Stimulated activated naive B cell treated with anti-CD40 and anti-IgM and Interleukin-4, amounts not matched to agents 10 μg/mL and 1 μg/mL and 100 μg/mL, for 72 hours (primary cell): ENCODE results near the gene AGTRAP.

ENCODE experiments used
- ATAC-seq, 2 donors: fragments of 150-1000 bp; cut with Tn5 transposase; replicated peaks; 2 replicates each; pipeline ENCODE4 v1.10.0; 2021; ENCODE audit warnings: moderate library complexity in 1 of 2
- DNase-seq: peaks from one replicate; pipeline ENCODE4 v3.0.0; 2021
- H3K27ac Mint-ChIP-seq: one replicate; pipeline ENCODE4 v1.8.0; 2022; ENCODE audit warnings: mild to moderate bottlenecking, mixed read lengths
- H3K27me3 Mint-ChIP-seq, 2 donors: one replicate each; pipeline ENCODE4 v1.8.0; 2022; ENCODE audit warnings: mixed read lengths in 2 of 2
- H3K36me3 Mint-ChIP-seq, 2 donors: one replicate each; pipeline ENCODE4 v1.8.0; 2022; ENCODE audit warnings: mixed read lengths in 2 of 2, mild to moderate bottlenecking in 1 of 2
- H3K4me1 Mint-ChIP-seq, 2 donors: one replicate each; pipeline ENCODE4 v1.8.0; 2022; ENCODE audit warnings: mixed read lengths in 2 of 2, mild to moderate bottlenecking in 1 of 2
- H3K4me3 Mint-ChIP-seq, 2 donors: one replicate each; pipeline ENCODE4 v1.8.0; 2022; ENCODE audit warnings: mild to moderate bottlenecking in 2 of 2, mixed read lengths in 2 of 2, moderate library complexity in 1 of 2
- H3K9me3 Mint-ChIP-seq, 2 donors: one replicate each; pipeline ENCODE4 v1.8.0; 2022; ENCODE audit warnings: mixed read lengths in 2 of 2, mild to moderate bottlenecking in 1 of 2

The AGTRAP gene

DNA sequence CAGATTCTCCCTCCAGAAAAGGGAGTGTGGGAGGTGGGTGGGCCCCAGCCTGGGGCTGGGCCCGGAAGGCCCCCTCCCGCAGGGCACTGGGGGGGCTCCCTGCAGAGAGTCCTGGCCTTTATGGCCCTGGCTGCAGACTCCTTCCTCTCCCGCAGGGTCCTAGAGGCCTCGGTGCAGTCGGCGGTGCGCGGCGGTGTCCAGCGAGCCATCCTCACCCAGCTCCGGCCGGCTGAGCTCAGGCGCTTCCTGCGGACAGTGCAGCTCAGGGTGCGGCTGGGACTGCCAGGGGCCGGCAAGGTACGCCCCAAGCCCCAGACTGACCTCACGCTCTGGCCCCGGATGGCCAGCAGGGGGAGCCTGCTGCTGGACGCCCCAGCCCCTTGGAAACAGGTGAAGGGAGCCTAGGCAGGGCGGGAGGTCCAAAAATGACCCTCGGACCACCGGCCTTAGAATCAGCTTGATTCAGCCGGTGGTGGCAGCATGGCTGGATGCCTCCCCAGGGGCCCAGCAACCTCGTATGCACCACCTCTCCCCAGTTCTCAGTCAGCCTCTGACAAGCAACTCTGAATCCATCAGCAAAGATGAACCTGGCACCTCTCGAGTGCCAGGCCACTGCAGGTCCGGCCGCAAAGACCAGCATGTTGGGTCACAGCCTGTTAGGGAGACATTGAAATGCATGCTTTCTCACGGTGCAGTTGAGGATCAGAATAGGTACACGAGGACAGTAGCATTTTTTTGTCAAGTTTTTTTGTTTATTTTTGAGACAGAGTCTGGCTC lies 49.2 kb downstream of the AGTRAP start:
- peak overlapping the region; percentile 44 to 80 for H3K4me3 Mint-ChIP-seq
- DNase-seq: peak; percentile 46
- peak; percentile 75 to 76 for ATAC-seq
- peaks cover 6 to 8% of the 10 kb centered on the region in 2 donors for H3K36me3 Mint-ChIP-seq
- H3K4me1 Mint-ChIP-seq: peaks cover 15 to 43% of the 10 kb centered on the region in 2 donors
- no peaks in the 10 kb centered on the region for H3K27me3 Mint-ChIP-seq
- no peaks in the 10 kb centered on the region for H3K9me3 Mint-ChIP-seq
- H3K27ac Mint-ChIP-seq: peak overlapping the region; percentile 83

DNA sequence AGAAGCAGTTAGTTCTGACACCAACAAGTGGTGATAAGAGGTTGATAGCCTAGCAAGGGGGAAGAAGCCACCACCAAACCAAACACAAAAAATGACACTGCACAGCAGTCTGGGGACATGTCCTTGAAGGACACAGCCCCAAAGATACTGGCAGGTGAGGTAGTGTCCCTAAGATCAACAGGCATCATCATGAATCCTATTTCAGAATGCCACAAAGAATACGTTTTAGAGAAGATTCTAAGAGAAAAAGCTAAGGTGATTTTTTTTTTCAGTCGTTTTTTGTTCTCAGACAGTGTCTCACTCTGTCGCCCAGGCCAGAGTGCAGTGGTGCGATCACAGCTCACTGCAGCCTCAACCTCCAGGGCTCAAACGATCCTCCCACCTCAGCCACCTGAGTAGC lies 50.2 kb downstream of the AGTRAP start:
- H3K36me3 Mint-ChIP-seq: peaks cover 13 to 14% of the 10 kb centered on the region in 2 donors
- ATAC-seq: no peak
- DNase-seq: no peak
- no peaks in the 10 kb centered on the region for H3K27me3 Mint-ChIP-seq
- peaks cover 21 to 53% of the 10 kb centered on the region in 2 donors for H3K4me1 Mint-ChIP-seq
- no peak overlapping the region for H3K27ac Mint-ChIP-seq
- no peak overlapping the region for H3K4me3 Mint-ChIP-seq
- no peaks in the 10 kb centered on the region for H3K9me3 Mint-ChIP-seq

DNA sequence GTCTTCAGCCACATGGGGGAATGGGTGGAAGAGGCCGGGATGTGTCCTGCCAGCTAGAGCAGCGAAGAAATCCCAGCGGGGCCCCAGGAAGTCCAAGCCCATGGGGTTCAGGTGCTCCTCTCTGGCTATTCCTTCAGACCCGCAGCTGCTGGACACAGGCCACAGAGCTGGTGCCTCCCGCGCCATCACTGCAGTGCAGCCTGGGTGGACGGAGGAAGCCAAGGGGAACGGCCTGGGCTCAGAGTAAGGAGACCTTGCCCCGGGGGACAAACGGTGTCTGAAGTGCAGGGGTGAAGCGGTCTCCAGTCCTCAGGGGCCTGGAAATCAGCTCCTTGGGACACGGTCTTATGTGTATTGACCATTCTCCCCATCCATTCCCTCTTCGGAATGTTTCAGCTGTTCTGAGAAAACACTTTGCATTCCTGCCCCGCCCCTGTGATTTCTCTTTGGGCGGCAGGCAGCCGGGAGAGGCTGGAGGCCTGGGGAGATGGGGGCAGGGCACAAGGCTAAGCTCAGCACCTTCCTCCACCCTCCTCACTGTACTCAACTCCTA lies 51.4 kb downstream of the AGTRAP start:
- peaks cover 30 to 64% of the 10 kb centered on the region in 2 donors for H3K4me1 Mint-ChIP-seq
- ATAC-seq (no peak), DNase-seq (no peak)
- no peak overlapping the region for H3K4me3 Mint-ChIP-seq
- H3K27me3 Mint-ChIP-seq: no peaks in the 10 kb centered on the region
- H3K36me3 Mint-ChIP-seq: peaks cover 24% of the 10 kb centered on the region in 2 donors
- no peaks in the 10 kb centered on the region for H3K9me3 Mint-ChIP-seq
- peak overlapping the region; percentile 86 for H3K27ac Mint-ChIP-seq

DNA sequence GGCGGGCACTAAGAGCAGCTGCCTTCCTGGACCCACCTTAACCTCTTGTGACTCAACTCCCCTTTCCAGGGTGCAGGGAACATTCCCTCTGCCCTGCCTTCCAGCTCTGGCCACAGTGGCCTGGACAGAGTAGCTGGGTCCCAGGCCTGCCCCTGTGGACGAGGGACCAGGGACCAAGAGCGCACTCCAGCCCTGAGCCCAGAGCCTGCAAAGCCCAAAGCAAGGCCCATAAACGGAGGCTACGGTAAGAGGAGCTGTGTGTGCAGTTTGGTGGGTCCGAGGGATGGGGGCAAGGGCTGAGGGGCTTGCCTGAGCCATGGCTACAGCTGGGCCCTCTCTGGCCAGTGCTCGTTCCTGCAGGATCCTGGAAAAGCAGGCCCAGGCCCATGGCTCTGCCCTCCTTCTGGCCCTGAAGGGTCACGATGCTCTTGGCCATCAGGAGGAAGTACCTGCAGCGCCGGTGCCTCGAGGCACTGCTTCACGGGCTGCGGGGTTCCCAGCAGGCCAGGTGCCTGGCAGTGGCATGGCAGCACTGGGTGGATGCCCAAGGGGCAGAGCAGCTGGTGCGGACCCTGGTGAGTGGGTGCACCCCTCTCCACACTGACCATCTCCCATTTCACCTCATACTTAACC lies 52.0 kb downstream of the AGTRAP start:
- ATAC-seq: no peak
- no peak overlapping the region for H3K4me3 Mint-ChIP-seq
- peaks cover 29% of the 10 kb centered on the region in 2 donors for H3K36me3 Mint-ChIP-seq
- H3K27ac Mint-ChIP-seq: peak overlapping the region; percentile 86
- no peak for DNase-seq
- H3K4me1 Mint-ChIP-seq: peaks cover 30 to 69% of the 10 kb centered on the region in 2 donors
- H3K9me3 Mint-ChIP-seq: no peaks in the 10 kb centered on the region
- no peaks in the 10 kb centered on the region for H3K27me3 Mint-ChIP-seq

DNA sequence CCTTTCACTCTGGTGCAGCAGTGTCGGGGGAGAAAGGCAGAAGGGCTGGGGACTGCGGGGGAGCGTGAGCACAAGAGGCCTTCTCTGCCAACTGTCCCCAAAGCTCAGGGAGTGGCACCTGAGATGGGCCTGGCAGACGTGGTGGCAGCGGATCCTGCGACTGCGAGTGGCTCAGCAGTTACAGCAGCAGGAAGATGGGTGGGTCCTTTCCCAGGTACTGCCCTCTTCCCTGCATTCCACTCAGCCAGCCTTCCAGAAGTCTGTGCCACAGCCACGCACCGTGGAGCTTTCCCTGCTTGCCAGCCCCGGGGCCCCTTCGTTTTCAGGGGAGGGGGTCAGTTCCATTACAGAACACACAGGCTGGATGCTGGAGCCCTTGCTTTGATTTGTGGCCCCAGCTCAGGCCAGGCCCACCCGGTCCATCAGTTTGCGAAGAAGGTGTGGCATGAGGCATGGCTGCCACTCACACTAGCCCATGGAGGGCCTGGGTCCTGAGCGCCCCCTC lies 52.7 kb downstream of the AGTRAP start:
- Mint-ChIP-seq H3K27me3 (no peaks in the 10 kb centered on the region), H3K4me3 (no peak overlapping the region), H3K4me1 (peaks cover 30 to 67% of the 10 kb centered on the region in 2 donors), H3K36me3 (peaks cover 29% of the 10 kb centered on the region in 2 donors), H3K9me3 (no peaks in the 10 kb centered on the region), H3K27ac (peak overlapping the region; percentile 77)
- no peak for DNase-seq
- no peak for ATAC-seq

DNA sequence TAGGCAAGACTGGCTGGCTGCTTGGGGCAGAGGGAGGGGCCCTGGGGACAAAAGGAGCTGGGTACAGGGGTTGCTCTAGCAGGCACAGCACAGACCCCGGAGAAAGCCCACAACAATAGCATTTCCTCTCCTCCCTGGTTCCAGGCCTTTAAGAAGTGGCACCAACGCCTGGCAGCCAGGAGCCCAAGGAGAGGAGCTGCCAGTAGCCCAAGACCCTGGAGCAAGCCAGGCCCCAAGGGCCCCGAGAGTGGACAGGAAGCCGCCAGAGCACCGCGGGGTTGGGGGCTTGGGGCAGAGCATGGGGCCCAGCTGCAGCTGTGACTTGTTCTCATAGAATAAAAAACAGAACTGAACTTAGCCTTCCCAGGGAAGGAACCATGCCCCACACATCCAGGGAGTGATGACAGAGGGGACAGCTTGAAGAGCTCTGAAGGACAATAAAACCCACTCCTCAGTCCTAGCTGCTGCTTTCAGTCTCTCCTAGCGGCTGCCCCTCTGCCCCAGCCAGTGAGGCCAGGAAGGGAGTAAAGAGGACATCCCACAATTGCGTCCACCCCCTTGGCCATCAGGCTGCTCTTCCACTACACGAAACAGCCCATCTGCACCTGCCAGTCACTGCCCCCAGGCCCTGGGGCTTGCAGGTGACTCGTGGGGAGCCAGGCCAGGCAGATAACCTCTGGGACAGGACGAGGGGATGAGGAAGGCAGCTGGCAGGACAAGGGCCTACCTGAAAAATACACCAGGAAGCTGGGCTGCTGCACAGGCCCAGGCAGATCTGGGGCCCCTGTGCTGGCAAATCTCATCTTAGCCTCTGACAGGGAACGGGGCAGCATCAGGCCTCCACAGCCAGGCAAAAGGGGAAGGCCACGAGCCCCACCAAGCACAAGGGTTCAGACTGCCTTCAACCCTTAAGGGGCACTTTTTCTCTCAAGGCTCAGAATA lies 53.5 kb downstream of the AGTRAP start:
- Mint-ChIP-seq H3K4me1 (peaks cover 30 to 59% of the 10 kb centered on the region in 2 donors), H3K4me3 (no peak overlapping the region), H3K9me3 (no peaks in the 10 kb centered on the region), H3K36me3 (peaks cover 32% of the 10 kb centered on the region in 2 donors), H3K27me3 (no peaks in the 10 kb centered on the region), H3K27ac (peak overlapping the region; percentile 76)
- no peak for DNase-seq
- ATAC-seq: no peak

DNA sequence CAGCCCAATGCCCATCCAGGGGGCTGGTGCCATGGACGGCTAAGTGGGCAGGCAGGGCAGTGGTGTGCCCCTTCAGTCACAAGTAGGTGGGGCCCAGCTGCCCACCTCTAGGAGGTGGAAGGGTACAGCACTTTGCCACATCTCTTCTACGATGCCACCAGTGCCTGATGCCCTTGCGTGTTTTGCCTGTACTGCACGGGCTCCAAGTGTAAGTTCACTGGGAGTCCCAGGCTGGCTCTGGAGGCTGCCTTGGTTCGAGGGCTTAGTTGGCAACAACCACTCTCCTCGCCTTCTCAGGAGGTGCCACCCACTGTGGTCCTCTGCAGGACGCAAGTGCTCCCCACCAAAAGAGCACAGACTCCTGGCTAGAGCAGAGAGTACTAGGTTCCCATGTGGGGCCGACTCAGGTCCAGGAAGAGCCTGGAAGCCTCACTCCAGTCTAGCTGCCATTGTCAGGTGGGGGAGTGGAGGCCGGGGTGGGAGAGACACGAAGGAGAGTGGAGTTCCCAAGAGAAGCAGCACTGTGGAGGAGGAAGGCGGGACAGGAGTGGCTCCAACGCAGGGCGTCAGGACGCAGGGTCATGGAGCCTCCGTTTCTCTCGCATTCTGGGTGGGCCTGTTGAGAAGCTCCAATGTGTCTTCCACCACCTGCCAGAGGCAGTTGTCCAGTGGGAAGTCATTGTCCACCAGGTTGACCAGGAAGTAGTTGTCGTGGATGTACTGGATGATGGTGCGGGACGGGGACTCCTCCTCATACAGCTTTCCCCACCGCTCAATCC lies 54.4 kb downstream of the AGTRAP start:
- peak overlapping the region in 1 of 2 donors; percentile 40 for H3K4me3 Mint-ChIP-seq

DNA sequence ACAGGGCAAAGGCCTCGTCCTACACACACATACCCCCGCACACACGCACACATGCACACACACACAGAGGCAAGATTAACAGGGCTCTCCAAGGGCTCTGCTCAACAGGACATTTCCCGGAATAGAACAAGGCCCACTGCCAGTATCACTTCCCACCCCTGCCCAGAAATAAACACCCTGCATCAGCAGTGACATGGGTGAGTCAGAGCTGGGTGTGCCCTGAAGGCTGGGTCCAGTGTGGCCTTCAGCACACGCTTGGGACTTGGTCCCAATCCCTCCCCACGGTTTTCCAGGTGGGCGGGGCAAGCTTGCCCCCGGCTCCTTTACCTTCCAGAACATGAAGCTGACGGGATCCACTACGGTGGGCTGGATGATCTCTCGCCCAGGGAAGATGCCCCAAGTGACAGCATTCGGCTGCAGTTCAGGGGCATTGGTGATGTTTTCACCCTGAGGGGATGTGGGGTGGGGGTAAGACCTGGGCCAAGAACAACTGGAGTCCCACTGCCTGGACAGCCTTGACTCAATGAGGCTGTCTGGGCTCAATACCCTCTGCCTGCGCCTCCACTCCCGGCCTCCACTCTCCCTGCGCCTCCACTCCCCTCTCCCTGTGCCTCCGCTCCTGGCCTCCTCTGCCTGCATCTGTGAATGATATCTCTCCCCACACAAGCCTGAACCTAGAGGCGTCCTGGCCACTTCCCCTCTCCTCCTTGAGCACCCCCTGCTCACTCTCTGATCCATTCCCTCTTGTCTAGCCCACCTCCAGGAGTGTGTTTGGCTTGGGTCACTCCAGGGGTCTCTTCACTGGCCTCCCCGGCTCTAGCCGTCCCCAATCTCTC lies 55.2 kb downstream of the AGTRAP start:
- Mint-ChIP-seq H3K4me3 (peak overlapping the region in 1 of 2 donors; percentile 40), H3K9me3 (no peaks in the 10 kb centered on the region), H3K4me1 (peaks cover 23 to 42% of the 10 kb centered on the region in 2 donors), H3K27ac (peak overlapping the region; percentile 93), H3K36me3 (peaks cover 47 to 48% of the 10 kb centered on the region in 2 donors), H3K27me3 (no peaks in the 10 kb centered on the region)
- DNase-seq (no peak), ATAC-seq (peak; percentile 65 to 71)

More for the DNA sequence above, 54.4 kb downstream of the AGTRAP start:
- H3K36me3 Mint-ChIP-seq: peaks cover 39 to 40% of the 10 kb centered on the region in 2 donors
- no peaks in the 10 kb centered on the region for H3K9me3 Mint-ChIP-seq
- peaks cover 26 to 50% of the 10 kb centered on the region in 2 donors for H3K4me1 Mint-ChIP-seq
- no peak for DNase-seq
- H3K27ac Mint-ChIP-seq: peak overlapping the region; percentile 93
- no peak for ATAC-seq
- no peaks in the 10 kb centered on the region for H3K27me3 Mint-ChIP-seq

DNA sequence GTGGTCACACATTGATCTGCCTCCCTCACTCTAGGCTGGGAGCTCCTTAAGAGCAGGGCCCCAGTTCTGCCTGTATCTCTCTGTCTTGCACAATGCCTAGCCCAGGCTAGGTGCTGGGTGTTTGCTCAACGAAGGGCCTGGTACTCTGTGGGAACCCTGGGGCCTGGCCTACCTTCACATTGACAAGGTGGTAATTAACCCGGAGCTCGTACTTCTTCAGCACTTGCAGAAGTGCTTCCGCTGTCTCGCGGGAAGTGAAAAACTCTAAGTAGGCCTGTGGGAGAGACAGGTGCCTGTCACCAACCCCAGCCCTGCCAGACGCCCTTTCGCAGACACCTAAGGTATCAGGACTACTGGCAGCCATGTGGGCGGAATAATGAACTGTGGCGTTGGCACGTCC lies 56.2 kb downstream of the AGTRAP start:
- DNase-seq (no peak), ATAC-seq (no peak)
- Mint-ChIP-seq H3K4me1 (peaks cover 27 to 41% of the 10 kb centered on the region in 2 donors), H3K9me3 (no peaks in the 10 kb centered on the region), H3K36me3 (peaks cover 50 to 55% of the 10 kb centered on the region in 2 donors), H3K27ac (peak overlapping the region; percentile 93), H3K4me3 (peak overlapping the region; percentile 5 to 39), H3K27me3 (no peaks in the 10 kb centered on the region)

DNA sequence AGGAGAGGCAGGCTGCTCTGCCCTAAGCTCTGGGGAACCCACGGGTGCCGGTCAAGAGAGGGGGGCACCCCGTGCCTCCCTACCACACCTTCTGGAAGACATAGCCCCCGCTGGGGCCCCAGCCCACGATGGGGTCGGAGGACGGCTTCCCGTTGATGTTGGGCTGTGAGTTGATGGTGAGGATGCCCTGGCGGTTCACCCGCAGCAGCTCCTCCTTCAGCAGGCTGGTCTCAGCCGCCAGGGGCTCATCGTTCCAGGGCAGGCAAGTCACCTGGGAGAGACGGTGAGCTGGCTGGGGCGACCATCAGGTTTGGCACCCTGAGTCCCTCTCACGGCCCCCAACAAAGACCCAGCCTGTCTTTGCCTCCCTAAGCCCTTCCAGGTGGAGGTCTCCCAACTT lies 57.9 kb downstream of the AGTRAP start:
- DNase-seq (no peak), ATAC-seq (no peak)
- H3K4me1 Mint-ChIP-seq: peaks cover 26 to 39% of the 10 kb centered on the region in 2 donors
- peaks cover 48 to 58% of the 10 kb centered on the region in 2 donors for H3K36me3 Mint-ChIP-seq
- no peaks in the 10 kb centered on the region for H3K9me3 Mint-ChIP-seq
- no peak overlapping the region for H3K4me3 Mint-ChIP-seq
- H3K27me3 Mint-ChIP-seq: no peaks in the 10 kb centered on the region
- peak overlapping the region; percentile 82 for H3K27ac Mint-ChIP-seq

DNA sequence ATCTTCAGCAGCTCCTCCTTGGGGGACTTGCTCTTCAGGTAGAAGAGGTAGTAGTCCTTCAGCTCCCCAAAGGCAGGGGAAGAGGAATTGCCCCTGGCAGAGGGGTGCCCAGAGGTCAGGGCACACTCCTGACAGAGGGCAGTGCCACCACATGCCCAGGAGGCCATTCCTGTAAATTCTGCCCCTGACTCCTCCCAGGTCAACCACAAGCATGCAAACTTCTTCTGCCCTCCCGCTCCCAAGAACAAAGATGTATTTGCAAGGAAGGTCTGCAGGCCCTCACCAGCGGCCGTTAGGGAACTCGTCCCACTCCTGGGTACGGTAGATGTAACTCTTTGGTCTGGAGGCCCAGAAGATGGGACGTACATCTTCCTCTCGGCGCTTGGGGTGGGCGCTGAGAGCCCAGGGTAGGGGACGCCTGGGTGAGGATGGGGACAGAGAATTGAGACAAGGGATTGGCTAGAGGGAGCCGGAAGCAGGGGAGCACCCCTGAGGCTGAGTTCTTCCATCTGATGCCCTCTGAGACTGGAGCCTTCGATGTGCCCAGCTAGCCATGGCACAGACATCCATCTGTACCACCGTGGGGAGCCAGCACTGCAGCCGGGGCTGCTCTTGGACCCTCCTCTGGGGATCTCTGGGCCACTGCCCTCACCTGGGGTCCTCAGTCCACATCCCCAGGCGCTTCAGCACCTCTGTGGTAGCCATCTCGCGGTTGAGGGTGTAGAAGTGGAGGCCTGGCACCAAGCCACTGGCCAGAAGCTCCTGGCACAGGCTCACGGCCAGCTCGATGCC lies 58.7 kb downstream of the AGTRAP start:
- no peak for DNase-seq
- Mint-ChIP-seq H3K27me3 (no peaks in the 10 kb centered on the region), H3K36me3 (peaks cover 50 to 62% of the 10 kb centered on the region in 2 donors), H3K27ac (peak overlapping the region; percentile 65), H3K9me3 (no peaks in the 10 kb centered on the region), H3K4me1 (peaks cover 24 to 37% of the 10 kb centered on the region in 2 donors), H3K4me3 (no peak overlapping the region)
- ATAC-seq: no peak
